ENCODE measurements around the gene CPNE5. TPM values are rescaled to one million over a fixed set of nuclear protein-coding genes. Genes with fewer than 3 reads are reported as not detected.

Gene CPNE5
- total and polyA plus RNA-seq, 2 donors (not counting 1 experiment from before 2014, with no cell fraction given): 0.02 TPM; not detected in 1

GRCh38 chr6:36755435-36756348 is 83.6 kb downstream of the CPNE5 start:
- peak in 1 of 2 donors; percentile 37 for DNase-seq (ENCODE audit: low read depth in 2 of 2)
- peaks cover 2% of the 10 kb centered on the region for H3K27me3 ChIP-seq (ENCODE audit: control insufficient read depth, insufficient read depth, low read length)
- no peak overlapping the region for H3K4me3 ChIP-seq (replicated peaks in 1 of 4; ENCODE audit: control extremely low read depth in 1 of 4, insufficient read depth in 1 of 4, low read depth in 3 of 4, low read length in 4 of 4)
- no peak overlapping the region for H3K27ac ChIP-seq (ENCODE audit: insufficient read depth, low read length)
- H3K9ac ChIP-seq (ENCODE audit: insufficient read depth, low read length): no peak overlapping the region
- H3K36me3 ChIP-seq (ENCODE audit: control insufficient read depth, insufficient read depth, low read length): no peaks in the 10 kb centered on the region
- H3K4me1 ChIP-seq (ENCODE audit: control insufficient read depth, extremely low read depth, insufficient read depth, low read length): no peaks in the 10 kb centered on the region
- no peaks in the 10 kb centered on the region for H3K79me2 ChIP-seq (ENCODE audit: control insufficient read depth, insufficient read depth, low read length)
- H3K4me2 ChIP-seq (ENCODE audit: extremely low read depth, insufficient read depth, low read length): no peak overlapping the region
- H2AFZ ChIP-seq (ENCODE audit: low read length): no peak overlapping the region
- no peaks in the 10 kb centered on the region for H3K9me3 ChIP-seq (ENCODE audit: control insufficient read depth, insufficient read depth, low read depth, low read length)
- no peaks in the 10 kb centered on the region for H4K20me1 ChIP-seq (ENCODE audit: control insufficient read depth, extremely low read depth, insufficient read depth, low read length)
- TF ChIP-seq CTCF (conservative IDR thresholded peaks at IDR 0.05 in 1 of 2, IDR thresholded peaks at IDR 0.05 in 1 of 2; ENCODE audit: low read depth in 1 of 2, low read length in 2 of 2): no peak
- no peak for TF ChIP-seq EZH2 (IDR thresholded peaks at IDR 0.05; ENCODE audit: low read length, missing control alignments)

DNA sequence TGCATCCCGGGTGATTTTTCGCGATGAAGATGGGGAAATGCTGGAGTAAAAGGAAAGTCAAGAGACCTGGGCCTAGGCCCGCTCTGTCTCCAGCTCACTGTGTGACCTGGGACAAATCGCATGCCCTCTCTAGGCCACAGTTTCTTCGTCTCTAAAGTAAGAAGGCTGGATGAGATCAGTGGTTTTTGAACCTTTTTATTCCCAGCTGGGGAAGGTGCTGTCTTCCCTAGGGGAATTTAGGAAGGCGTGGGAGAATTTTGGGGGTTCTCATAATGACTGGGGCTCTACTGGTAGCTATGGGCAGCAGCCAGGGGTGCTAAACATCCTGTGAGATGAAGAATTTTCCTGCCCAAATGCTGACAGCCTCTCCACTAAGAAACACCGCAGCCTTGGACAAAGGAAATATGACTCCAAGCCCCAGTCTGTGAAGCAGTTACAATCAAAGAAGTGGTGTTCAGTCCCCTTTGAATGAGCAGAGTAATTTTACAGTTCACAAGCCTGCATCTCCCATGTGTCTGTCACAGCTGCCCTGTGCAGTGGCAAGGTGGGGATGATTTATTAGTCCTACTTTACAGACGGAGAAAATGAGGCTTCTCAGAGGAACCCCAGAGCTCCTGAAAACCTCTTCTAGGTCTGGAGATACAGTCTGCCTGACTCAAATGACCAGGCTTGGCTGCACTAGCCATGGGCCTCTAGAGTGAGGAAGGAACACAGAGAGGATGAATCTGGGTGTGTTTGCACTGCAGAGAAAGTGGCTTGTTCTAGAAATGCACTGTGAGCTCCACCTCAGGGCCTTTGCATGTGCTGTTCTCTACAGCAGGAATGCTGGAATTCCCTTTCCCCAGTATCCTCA is 84.4 kb downstream of the CPNE5 start:
- Histone ChIP-seq H3K27me3 (ENCODE audit: control insufficient read depth, insufficient read depth, low read length) (no peaks in the 10 kb centered on the region), H3K27ac (ENCODE audit: insufficient read depth, low read length) (no peak overlapping the region), H3K79me2 (ENCODE audit: control insufficient read depth, insufficient read depth, low read length) (no peaks in the 10 kb centered on the region), H3K9ac (ENCODE audit: insufficient read depth, low read length) (no peak overlapping the region), H3K4me2 (ENCODE audit: extremely low read depth, insufficient read depth, low read length) (no peak overlapping the region), H3K4me3 (replicated peaks in 1 of 4; ENCODE audit: control extremely low read depth in 1 of 4, insufficient read depth in 1 of 4, low read depth in 3 of 4, low read length in 4 of 4) (no peak overlapping the region), H3K9me3 (ENCODE audit: control insufficient read depth, insufficient read depth, low read depth, low read length) (no peaks in the 10 kb centered on the region), H3K36me3 (ENCODE audit: control insufficient read depth, insufficient read depth, low read length) (no peaks in the 10 kb centered on the region), H3K4me1 (ENCODE audit: control insufficient read depth, extremely low read depth, insufficient read depth, low read length) (no peaks in the 10 kb centered on the region), H2AFZ (ENCODE audit: low read length) (no peak overlapping the region), H4K20me1 (ENCODE audit: control insufficient read depth, extremely low read depth, insufficient read depth, low read length) (no peaks in the 10 kb centered on the region)
- no peak for TF ChIP-seq CTCF (conservative IDR thresholded peaks at IDR 0.05 in 1 of 2, IDR thresholded peaks at IDR 0.05 in 1 of 2; ENCODE audit: low read depth in 1 of 2, low read length in 2 of 2)
- no peak for TF ChIP-seq EZH2 (IDR thresholded peaks at IDR 0.05; ENCODE audit: low read length, missing control alignments)
- DNase-seq (ENCODE audit: low read depth in 2 of 2): no peak
